ENCODE results near the gene TNK1. TPM values are rescaled to one million over a fixed set of nuclear protein-coding genes. Genes with fewer than 3 reads are reported as not detected.
A peak's percentile ranks its signal among the peaks of the same experiment; 100 is the strongest.

The TNK1 gene
- total and polyA plus RNA-seq, 11 donors = 1.4 to 6.2 (median 2.1) TPM

DNA sequence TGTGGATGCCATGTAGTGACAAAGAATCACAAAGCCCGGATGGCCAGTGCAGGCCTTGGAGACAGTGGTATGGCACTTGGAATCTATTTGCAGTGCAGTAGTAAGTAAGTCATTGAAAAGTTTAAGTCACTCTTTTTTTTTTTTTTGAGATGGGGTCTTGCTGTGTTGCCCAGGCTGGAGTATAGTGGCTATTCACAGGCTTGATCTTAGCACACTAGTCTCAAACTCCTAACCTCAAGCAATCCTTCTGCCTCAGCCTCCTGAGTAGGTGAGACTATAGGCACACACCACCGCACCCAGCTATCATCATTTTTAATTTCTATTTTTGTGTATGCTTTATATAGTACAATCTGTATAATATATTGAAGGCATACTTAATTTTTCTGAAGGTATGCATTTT lies 17.7 kb downstream of the TNK1 start:
- TF ChIP-seq POLR2A (IDR thresholded peaks at IDR 0.05) = no peak
- TF ChIP-seq, protein P1, sequence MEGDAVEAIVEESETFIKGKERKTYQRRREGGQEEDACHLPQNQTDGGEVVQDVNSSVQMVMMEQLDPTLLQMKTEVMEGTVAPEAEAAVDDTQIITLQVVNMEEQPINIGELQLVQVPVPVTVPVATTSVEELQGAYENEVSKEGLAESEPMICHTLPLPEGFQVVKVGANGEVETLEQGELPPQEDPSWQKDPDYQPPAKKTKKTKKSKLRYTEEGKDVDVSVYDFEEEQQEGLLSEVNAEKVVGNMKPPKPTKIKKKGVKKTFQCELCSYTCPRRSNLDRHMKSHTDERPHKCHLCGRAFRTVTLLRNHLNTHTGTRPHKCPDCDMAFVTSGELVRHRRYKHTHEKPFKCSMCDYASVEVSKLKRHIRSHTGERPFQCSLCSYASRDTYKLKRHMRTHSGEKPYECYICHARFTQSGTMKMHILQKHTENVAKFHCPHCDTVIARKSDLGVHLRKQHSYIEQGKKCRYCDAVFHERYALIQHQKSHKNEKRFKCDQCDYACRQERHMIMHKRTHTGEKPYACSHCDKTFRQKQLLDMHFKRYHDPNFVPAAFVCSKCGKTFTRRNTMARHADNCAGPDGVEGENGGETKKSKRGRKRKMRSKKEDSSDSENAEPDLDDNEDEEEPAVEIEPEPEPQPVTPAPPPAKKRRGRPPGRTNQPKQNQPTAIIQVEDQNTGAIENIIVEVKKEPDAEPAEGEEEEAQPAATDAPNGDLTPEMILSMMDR (IDR thresholded peaks at IDR 0.05) = no peak
- H3K4me1 ChIP-seq = peaks cover 5 to 31% (median 22%) of the 10 kb centered on the region in 12 donors
- DNase-seq = no peak
- no peaks in the 10 kb centered on the region for H3K36me3 ChIP-seq
- H3K4me3 ChIP-seq = no peak overlapping the region
- whole genome bisulfite sequencing, 4 donors = 83 to 89% (median 87%) methylated on average over 2 of the region's 2 CpGs
- intact Hi-C loops (cut with DNase I) = no loop called here
- no peaks in the 10 kb centered on the region for H3K27me3 ChIP-seq
- no peak for ATAC-seq
- no peak overlapping the region for H3K27ac ChIP-seq
- no peaks in the 10 kb centered on the region for H3K9me3 ChIP-seq

GRCh38 chr17:7403043-7403726 lies 22.3 kb downstream of the TNK1 start:
- WGBS, 4 donors = 6 to 19% (median 10%) methylated on average over 10 to 16 of the region's 16 CpGs
- intact Hi-C loops (cut with DNase I) = loop anchor here in 5 of 10 donors (2.0 to 5.0 kb wide), 4 partner anchors 34 to 79 kb away; partner anchors contain the start of genes KCTD11 (in 2 of the 5), FGF11 (in 1 of the 5), POLR2A (in 1 of the 5) and SLC35G6 (in 1 of the 5)

DNA sequence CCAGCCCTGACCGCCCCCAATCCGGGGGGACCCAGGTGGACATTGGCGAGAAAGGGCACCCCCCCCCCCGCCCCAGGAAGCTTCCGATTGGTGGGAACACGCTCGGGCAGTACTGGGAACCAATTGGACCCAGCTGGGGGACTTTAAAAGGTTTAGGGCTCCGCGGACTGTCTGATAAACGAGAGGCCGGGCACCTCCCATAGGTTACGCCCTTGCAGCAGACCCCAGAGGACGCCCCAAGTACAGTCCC lies 22.8 kb downstream of the TNK1 start:
- 0% methylated on average over 3 to 13 of the region's 13 CpGs for WGBS, 4 donors
- intact Hi-C loops (cut with DNase I) = loop anchor here in 5 of 10 donors (2.0 to 5.0 kb wide), 4 partner anchors 34 to 79 kb away; partner anchors contain the start of genes KCTD11 (in 2 of the 5), FGF11 (in 1 of the 5), POLR2A (in 1 of the 5) and SLC35G6 (in 1 of the 5)
- peak; percentile 30 to 64 (median 59) for ATAC-seq

More at GRCh38 chr17:7403043-7403726, 22.3 kb downstream of the TNK1 start:
- DNase-seq = peak in 4 of 5 donors; percentile 67 to 77 (median 74)
- no peaks in the 10 kb centered on the region for H3K9me3 ChIP-seq
- H3K4me3 ChIP-seq = peak overlapping the region; percentile 35 to 88 (median 69)
- no peaks in the 10 kb centered on the region for H3K36me3 ChIP-seq
- ATAC-seq = peak; percentile 1 to 13 (median 6)
- no peak for TF ChIP-seq POLR2A (IDR thresholded peaks at IDR 0.05)
- TF ChIP-seq, protein P1 (IDR thresholded peaks at IDR 0.05) = no peak
- peaks cover 5 to 34% (median 17%) of the 10 kb centered on the region in 12 donors for H3K4me1 ChIP-seq
- peaks cover 0 to 5% (median 0%) of the 10 kb centered on the region in 9 donors for H3K27me3 ChIP-seq
- peak overlapping the region; percentile 83 to 98 (median 92) for H3K27ac ChIP-seq

More for the DNA sequence above, 22.8 kb downstream of the TNK1 start:
- peaks cover 5 to 34% (median 17%) of the 10 kb centered on the region in 12 donors for H3K4me1 ChIP-seq
- H3K27me3 ChIP-seq = peaks cover 0 to 5% (median 0%) of the 10 kb centered on the region in 9 donors
- peaks cover 0 to 4% (median 0%) of the 10 kb centered on the region in 9 donors for H3K36me3 ChIP-seq
- peak overlapping the region; percentile 35 to 88 (median 69) for H3K4me3 ChIP-seq
- no peak for DNase-seq
- TF ChIP-seq, protein P1 (IDR thresholded peaks at IDR 0.05) = no peak
- TF ChIP-seq POLR2A (IDR thresholded peaks at IDR 0.05) = no peak
- no peaks in the 10 kb centered on the region for H3K9me3 ChIP-seq
- H3K27ac ChIP-seq = peak overlapping the region; percentile 83 to 98 (median 92)
